Astrocyte (in vitro differentiated cells and primary cell): ENCODE data around the gene AOAH.

Source experiments
- CTCF ChIP-seq: IDR thresholded peaks from 2 replicates; pipeline ENCODE4 v1.5.1; 2011; ENCODE audit warnings: low read depth, mild to moderate bottlenecking, inconsistent platforms, low read length, moderate library complexity; ENCODE audit not compliant: insufficient read depth
- EZH2 ChIP-seq: IDR thresholded peaks from 2 replicates; pipeline ENCODE4 v1.6.1; 2012; ENCODE audit warnings: mild to moderate bottlenecking, low read length, inconsistent platforms; ENCODE audit not compliant: insufficient read depth

GRCh38 chr7:36617408-36617807 lies 106.9 kb downstream of the AOAH start:
- no peak for TF ChIP-seq EZH2
- no peak for TF ChIP-seq CTCF
